Measurements from ENCODE around the gene TMEM54. TPM values are rescaled to one million over a fixed set of nuclear protein-coding genes. Genes with fewer than 3 reads are reported as not detected.
A peak's percentile ranks its signal among the peaks of the same experiment; 100 is the strongest.

The TMEM54 gene
- total and polyA plus RNA-seq, 9 of the 15 experiments (the other 6 are each of a cell fraction or from before 2014, with no cell fraction given): 1.00 to 16.2 (median 8.2) TPM

- TF ChIP-seq E2F6 (IDR thresholded peaks at IDR 0.05; ENCODE audit: borderline replicate concordance in 1 of 2, extremely low read depth in 1 of 2, insufficient read depth in 1 of 2, insufficient read length in 1 of 2, low read depth in 1 of 2, low read length in 1 of 2, poor library complexity in 1 of 2, severe bottlenecking in 1 of 2) (peak in 1 of 2 experiments; percentile 45), HSF4 (CRISPR knock-in tag; IDR thresholded peaks at IDR 0.05; ENCODE audit: borderline replicate concordance) (no peak), TFE3 (CRISPR knock-in tag; IDR thresholded peaks at IDR 0.05) (no peak), CHD2 (IDR thresholded peaks at IDR 0.05; ENCODE audit: low read depth, low read length) (no peak), HCFC1 (IDR thresholded peaks at IDR 0.05; ENCODE audit: low read depth, low read length) (peak; percentile 68), RBFOX2 (IDR thresholded peaks at IDR 0.05; ENCODE audit: low read depth, low read length) (peak; percentile 44), NUFIP1 (IDR thresholded peaks at IDR 0.05; ENCODE audit: partially characterized antibody) (no peak), CCNT2 (IDR thresholded peaks at IDR 0.05; ENCODE audit: borderline replicate concordance, extremely low read depth, insufficient read length, low read depth, low read length) (peak; percentile 64), ZNF146 (CRISPR knock-in tag; IDR thresholded peaks at IDR 0.05; ENCODE audit: unreplicated experiment) (peak; percentile 74), ZBTB26 (CRISPR knock-in tag; IDR thresholded peaks at IDR 0.05) (no peak), MAFF (IDR thresholded peaks at IDR 0.05; ENCODE audit: low read length) (no peak)
Observed at GRCh38 chr1:32886004-32886827, 15.0 kb downstream of the TMEM54 start, which contains the start of gene HPCA (continued).

Data from K562 (cell line).